Cardiac muscle cell (in vitro differentiated cells and primary cell): ENCODE data around the gene PNPLA7. TPM values are rescaled to one million over a fixed set of nuclear protein-coding genes. Genes with fewer than 3 reads are reported as not detected.
"Not testable (repeated sequence)": the region's sequence is repeated elsewhere in the genome, so short reads cannot be mapped to it uniquely, and the experiment has no call there.

Source experiments
- DNase-seq, 2 donors: peaks; one replicate each; pipeline versions ENCODE4 v3.0.0 to v3.0.0-alpha.2; 2010 to 2017; ENCODE audit warnings: low read depth in 1 of 2, low spot score in 1 of 2
- H3K27ac ChIP-seq: fragments of 200-600 bp; sonication (generic); 2 replicates; pipeline ENCODE4 v1.5.1; 2016
- H3K27me3 ChIP-seq: fragments of 200-600 bp; sonication (generic); 2 replicates; pipeline ENCODE4 v1.6.0; 2016; ENCODE audit warnings: control low read depth
- H3K36me3 ChIP-seq: fragments of 200-600 bp; sonication (generic); 2 replicates; pipeline ENCODE4 v1.5.1; 2016; ENCODE audit warnings: control low read depth
- H3K4me1 ChIP-seq: fragments of 200-600 bp; sonication (generic); 2 replicates; pipeline ENCODE4 v1.8.1; 2017; ENCODE audit warnings: low read depth, mild to moderate bottlenecking, mixed run types
- H3K4me3 ChIP-seq: fragments of 200-600 bp; sonication (generic); 2 replicates; pipeline ENCODE4 v1.5.1; 2016; ENCODE audit warnings: mild to moderate bottlenecking
- H3K9me3 ChIP-seq: fragments of 200-600 bp; sonication (generic); 2 replicates; pipeline ENCODE4 v1.5.1; 2017; ENCODE audit warnings: low read depth, mild to moderate bottlenecking, control low read depth
- CTCF ChIP-seq: IDR thresholded peaks from 2 replicates; pipeline ENCODE4 v1.5.1; 2012; ENCODE audit warnings: low read depth, mild to moderate bottlenecking, low read length
- polyA plus RNA-seq: library from polyadenylated mRNA; unstranded; fragments of >200 nt; fragmentation: Nextera tagmentation; extraction: Ambion mirVana; gene quantifications from 2 replicates; pipeline ENCODE4 v1.2.1, GENCODE V29; 2016
- total RNA-seq: library from RNA; depleted of rRNA; stranded (reverse); fragments of >200 nt; gene quantifications from 2 replicates; pipeline ENCODE4 v1.2.3, GENCODE V29; 2016

PNPLA7 gene
- total and polyA plus RNA-seq, 2 experiments from 2014 or later = 1.4 to 3.6 TPM

DNA sequence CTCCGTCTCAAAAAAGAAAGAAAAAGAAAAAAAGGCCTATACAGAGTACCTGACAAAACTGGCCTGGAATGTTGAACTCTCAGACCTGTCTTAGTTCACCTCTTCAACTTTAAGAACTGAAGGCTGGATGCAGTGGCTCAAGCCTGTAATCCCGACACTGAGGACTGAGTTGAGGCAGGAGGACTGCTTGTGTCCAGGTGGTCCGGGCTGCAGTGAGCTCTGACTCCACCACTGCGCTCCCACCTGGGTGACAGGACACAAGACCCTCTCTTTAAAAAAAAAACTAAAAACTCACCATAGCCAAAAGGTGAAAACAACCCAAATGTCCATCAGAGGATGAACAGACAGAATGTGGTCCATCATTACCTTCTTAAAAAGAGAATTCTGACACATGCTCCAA, 7.9 kb upstream of the PNPLA7 start:
- DNase-seq = no peak
- peaks cover 15% of the 10 kb centered on the region for H3K36me3 ChIP-seq
- TF ChIP-seq CTCF = no peak

DNA sequence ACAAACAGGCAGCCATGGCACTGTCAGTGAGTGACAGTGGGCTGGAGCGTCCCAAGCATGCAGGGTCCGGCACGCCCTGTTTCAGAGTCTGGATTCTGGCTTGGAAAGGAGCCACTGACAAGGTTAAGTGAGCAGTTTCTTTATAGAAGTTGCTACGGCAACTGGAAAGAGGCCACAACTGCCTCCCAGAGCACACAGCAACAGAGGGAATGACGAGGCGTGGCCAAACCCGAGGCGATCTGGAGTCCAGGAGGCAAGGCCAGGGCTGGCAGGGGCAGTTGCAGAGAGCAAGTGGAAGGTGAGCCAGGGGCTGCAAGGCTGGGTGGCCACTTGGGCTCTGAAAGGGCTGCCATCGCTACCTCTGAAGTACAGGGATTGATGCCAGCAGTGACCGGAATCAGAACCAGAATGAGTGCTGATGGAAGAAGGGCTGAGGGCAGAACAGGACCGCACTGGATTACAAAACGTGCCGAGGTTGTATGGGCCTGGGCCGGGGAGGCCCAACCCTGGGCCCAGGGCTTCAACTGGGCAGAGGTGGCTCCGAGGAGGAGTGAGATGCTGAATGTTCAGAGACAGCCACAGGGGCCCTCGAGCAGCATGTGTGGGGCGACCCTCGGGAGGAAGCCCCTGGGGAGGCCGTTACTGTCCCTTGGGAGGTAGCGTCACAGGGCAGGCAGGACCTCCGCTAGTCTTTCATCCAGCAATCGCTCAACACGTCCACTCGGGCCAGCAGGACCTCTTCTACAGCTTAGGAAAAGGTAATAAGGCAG, 6.1 kb upstream of the PNPLA7 start:
- H3K4me3 ChIP-seq = no peak overlapping the region
- H3K36me3 ChIP-seq = peaks cover 15% of the 10 kb centered on the region
- H3K9me3 ChIP-seq = no peaks in the 10 kb centered on the region
- H3K27me3 ChIP-seq = no peaks in the 10 kb centered on the region
- TF ChIP-seq CTCF = no peak
- no peak overlapping the region for H3K27ac ChIP-seq
- no peaks in the 10 kb centered on the region for H3K4me1 ChIP-seq
- DNase-seq = peak in 1 of 2 donors; percentile 18

More for the DNA sequence above, 7.9 kb upstream of the PNPLA7 start:
- Histone ChIP-seq H3K4me3 (no peak overlapping the region), H3K9me3 (no peaks in the 10 kb centered on the region), H3K27ac (no peak overlapping the region), H3K4me1 (no peaks in the 10 kb centered on the region), H3K27me3 (no peaks in the 10 kb centered on the region)

GRCh38 chr9:137555179-137555578, 5.0 kb upstream of the PNPLA7 start:
- no peak for TF ChIP-seq CTCF
- H3K4me1 ChIP-seq = peaks cover under 1% of the 10 kb centered on the region
- no peaks in the 10 kb centered on the region for H3K9me3 ChIP-seq

DNA sequence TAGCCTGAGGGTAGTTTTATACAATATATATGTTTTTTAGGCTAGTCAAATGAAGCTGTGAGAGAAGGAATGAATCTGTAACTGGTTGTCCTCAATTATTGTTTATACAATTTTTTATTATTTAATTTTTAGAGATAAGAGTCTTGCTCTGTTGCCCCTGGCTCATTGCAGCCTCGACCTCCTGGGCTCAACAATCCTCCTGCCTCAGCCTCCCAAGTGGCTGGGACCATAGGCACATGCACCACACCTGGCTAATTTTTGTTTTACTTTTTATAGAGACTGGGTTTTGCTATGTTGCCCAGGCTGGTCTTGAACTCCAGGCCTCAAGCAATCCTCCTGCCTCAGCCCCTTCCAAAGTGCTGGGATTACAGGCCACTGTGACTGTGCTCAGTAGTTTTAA, 4.1 kb upstream of the PNPLA7 start:
- Histone ChIP-seq H3K27ac (no peak overlapping the region), H3K4me1 (peaks cover 6% of the 10 kb centered on the region), H3K27me3 (no peaks in the 10 kb centered on the region), H3K4me3 (no peak overlapping the region), H3K36me3 (peaks cover 15% of the 10 kb centered on the region), H3K9me3 (no peaks in the 10 kb centered on the region)
- DNase-seq = no peak
- no peak for TF ChIP-seq CTCF

More at GRCh38 chr9:137555179-137555578, 5.0 kb upstream of the PNPLA7 start:
- Histone ChIP-seq H3K27me3 (no peaks in the 10 kb centered on the region), H3K27ac (no peak overlapping the region), H3K36me3 (peaks cover 15% of the 10 kb centered on the region), H3K4me3 (no peak overlapping the region)
- no peak for DNase-seq

GRCh38 chr9:137553654-137554053, 3.5 kb upstream of the PNPLA7 start:
- DNase-seq, H3K27me3 ChIP-seq, H3K27ac ChIP-seq, H3K9me3 ChIP-seq, H3K4me1 ChIP-seq, H3K4me3 ChIP-seq: not testable (repeated sequence)
- H3K36me3 ChIP-seq = peaks cover 15% of the 10 kb centered on the region

DNA sequence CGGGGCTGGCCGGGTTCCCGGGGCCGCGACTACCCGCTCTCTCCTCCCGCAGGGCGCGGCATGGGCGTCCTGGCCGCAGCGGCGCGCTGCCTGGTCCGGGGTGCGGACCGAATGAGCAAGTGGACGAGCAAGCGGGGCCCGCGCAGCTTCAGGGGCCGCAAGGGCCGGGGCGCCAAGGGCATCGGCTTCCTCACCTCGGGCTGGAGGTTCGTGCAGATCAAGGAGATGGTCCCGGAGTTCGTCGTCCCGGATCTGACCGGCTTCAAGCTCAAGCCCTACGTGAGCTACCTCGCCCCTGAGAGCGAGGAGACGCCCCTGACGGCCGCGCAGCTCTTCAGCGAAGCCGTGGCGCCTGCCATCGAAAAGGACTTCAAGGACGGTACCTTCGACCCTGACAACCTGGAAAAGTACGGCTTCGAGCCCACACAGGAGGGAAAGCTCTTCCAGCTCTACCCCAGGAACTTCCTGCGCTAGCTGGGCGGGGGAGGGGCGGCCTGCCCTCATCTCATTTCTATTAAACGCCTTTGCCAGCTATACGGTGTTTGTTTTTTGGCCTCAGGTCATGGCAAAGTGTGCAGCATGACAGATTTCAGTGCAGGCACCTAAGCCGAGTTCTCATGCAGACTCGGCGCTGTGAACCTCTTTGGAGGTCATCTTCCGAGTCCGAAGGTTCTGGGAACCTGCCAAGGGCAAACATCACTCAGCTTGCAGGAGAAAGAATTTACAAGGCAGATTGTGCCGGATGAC, 2.0 kb upstream of the PNPLA7 start:
- no peak for TF ChIP-seq CTCF
- DNase-seq = no peak
- peak overlapping the region; percentile 73 for H3K27ac ChIP-seq
- H3K4me1 ChIP-seq = peaks cover 6% of the 10 kb centered on the region
- H3K27me3 ChIP-seq = no peaks in the 10 kb centered on the region
- H3K4me3 ChIP-seq = peak overlapping the region; percentile 79
- H3K9me3 ChIP-seq = no peaks in the 10 kb centered on the region
- peaks cover 11% of the 10 kb centered on the region for H3K36me3 ChIP-seq
